RWPE2 (cell line): ENCODE data around the gene DLG1.
A peak's percentile ranks its signal among the peaks of the same experiment; 100 is the strongest.

Source experiments
- ATAC-seq: fragments of 200-7000 bp; cut with Tn5 transposase; 3 replicates; pipeline ENCODE4 v1.9.1; 2021; ENCODE audit warnings: low read depth
- DNase-seq: peaks from one replicate; pipeline ENCODE4 v3.0.0-alpha.2; 2020; ENCODE audit warnings: low spot score
- H3K27ac ChIP-seq: fragments of 450-650 bp; 2 replicates; pipeline ENCODE4 v1.5.1; 2017; ENCODE audit warnings: mild to moderate bottlenecking; ENCODE audit not compliant: poor library complexity, severe bottlenecking
- H3K27me3 ChIP-seq: fragments of 250-450 bp; sonication (Bioruptor Pico); 2 replicates; pipeline ENCODE4 v1.5.1; 2021; ENCODE audit warnings: mild to moderate bottlenecking, moderate library complexity; ENCODE audit not compliant: insufficient read depth, poor library complexity, severe bottlenecking
- H3K36me3 ChIP-seq: fragments of 250-450 bp; sonication (Bioruptor Pico); 2 replicates; pipeline ENCODE4 v1.5.1; 2020; ENCODE audit warnings: low read depth, mild to moderate bottlenecking, moderate library complexity
- H3K4me1 ChIP-seq: fragments of 250-450 bp; sonication (Bioruptor Pico); 2 replicates; pipeline ENCODE4 v1.5.1; 2021; ENCODE audit warnings: mild to moderate bottlenecking, moderate library complexity; ENCODE audit not compliant: insufficient read depth, poor library complexity, severe bottlenecking
- H3K4me3 ChIP-seq: fragments of 250-450 bp; sonication (Bioruptor Pico); 2 replicates; pipeline ENCODE4 v1.5.1; 2021; ENCODE audit warnings: mild to moderate bottlenecking, moderate library complexity; ENCODE audit not compliant: severe bottlenecking
- H3K9me3 ChIP-seq: fragments of 250-450 bp; sonication (Bioruptor Pico); 2 replicates; pipeline ENCODE4 v1.5.1; 2021; ENCODE audit warnings: mild to moderate bottlenecking, moderate library complexity; ENCODE audit not compliant: severe bottlenecking
- TF ChIP-seq, protein P1 (sequence below): fragments of 450-650 bp; IDR thresholded peaks from one replicate; pipeline ENCODE4 v1.5.1; 2017; ENCODE audit warnings: mild to moderate bottlenecking, moderate library complexity; ENCODE audit not compliant: poor library complexity, severe bottlenecking

DLG1 gene

DNA sequence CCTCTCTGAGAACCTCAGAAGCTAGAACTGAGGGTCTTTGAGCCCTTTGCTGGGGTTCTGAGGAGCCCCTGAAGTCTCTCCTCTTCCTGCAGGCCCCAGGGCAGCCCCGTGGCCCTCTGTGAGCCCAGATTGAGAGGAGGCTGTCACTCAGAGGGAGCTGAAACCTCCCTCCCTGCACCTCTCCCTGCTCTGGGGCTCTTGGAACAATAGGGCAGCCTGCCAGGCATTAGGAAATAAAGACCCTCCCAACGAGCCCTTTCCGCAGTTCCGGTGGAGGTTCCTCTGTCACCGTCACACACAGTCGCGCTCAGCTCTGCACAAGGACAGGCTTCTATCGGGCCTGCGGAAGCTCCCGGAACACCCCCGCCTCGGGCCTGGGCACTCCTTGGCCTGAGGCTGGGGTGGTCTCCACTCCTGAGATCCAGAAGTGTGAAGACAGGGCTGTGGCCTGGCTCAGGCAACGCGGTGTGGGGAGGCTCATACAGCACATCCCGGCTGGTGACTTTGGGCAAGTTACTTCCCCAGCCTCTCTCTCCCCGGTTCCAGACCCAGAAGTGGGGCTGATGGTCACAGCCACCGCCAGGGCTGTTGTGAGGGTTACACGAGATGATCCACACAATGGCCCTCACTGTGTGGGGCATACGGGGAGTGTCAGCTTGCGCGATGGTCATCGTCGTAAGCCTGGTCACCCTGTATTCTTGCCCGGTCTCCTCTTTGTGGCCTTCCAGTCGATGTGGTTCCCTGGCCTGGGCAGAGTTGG is 286.5 kb downstream of the DLG1 start:
- no peaks in the 10 kb centered on the region for H3K27me3 ChIP-seq
- TF ChIP-seq, protein P1, sequence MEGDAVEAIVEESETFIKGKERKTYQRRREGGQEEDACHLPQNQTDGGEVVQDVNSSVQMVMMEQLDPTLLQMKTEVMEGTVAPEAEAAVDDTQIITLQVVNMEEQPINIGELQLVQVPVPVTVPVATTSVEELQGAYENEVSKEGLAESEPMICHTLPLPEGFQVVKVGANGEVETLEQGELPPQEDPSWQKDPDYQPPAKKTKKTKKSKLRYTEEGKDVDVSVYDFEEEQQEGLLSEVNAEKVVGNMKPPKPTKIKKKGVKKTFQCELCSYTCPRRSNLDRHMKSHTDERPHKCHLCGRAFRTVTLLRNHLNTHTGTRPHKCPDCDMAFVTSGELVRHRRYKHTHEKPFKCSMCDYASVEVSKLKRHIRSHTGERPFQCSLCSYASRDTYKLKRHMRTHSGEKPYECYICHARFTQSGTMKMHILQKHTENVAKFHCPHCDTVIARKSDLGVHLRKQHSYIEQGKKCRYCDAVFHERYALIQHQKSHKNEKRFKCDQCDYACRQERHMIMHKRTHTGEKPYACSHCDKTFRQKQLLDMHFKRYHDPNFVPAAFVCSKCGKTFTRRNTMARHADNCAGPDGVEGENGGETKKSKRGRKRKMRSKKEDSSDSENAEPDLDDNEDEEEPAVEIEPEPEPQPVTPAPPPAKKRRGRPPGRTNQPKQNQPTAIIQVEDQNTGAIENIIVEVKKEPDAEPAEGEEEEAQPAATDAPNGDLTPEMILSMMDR, result no peak
- H3K27ac ChIP-seq, result no peak overlapping the region
- no peaks in the 10 kb centered on the region for H3K9me3 ChIP-seq
- H3K36me3 ChIP-seq, result no peaks in the 10 kb centered on the region
- H3K4me3 ChIP-seq, result no peak overlapping the region
- ATAC-seq, result no peak
- no peaks in the 10 kb centered on the region for H3K4me1 ChIP-seq
- peak; percentile 44 for DNase-seq

DNA sequence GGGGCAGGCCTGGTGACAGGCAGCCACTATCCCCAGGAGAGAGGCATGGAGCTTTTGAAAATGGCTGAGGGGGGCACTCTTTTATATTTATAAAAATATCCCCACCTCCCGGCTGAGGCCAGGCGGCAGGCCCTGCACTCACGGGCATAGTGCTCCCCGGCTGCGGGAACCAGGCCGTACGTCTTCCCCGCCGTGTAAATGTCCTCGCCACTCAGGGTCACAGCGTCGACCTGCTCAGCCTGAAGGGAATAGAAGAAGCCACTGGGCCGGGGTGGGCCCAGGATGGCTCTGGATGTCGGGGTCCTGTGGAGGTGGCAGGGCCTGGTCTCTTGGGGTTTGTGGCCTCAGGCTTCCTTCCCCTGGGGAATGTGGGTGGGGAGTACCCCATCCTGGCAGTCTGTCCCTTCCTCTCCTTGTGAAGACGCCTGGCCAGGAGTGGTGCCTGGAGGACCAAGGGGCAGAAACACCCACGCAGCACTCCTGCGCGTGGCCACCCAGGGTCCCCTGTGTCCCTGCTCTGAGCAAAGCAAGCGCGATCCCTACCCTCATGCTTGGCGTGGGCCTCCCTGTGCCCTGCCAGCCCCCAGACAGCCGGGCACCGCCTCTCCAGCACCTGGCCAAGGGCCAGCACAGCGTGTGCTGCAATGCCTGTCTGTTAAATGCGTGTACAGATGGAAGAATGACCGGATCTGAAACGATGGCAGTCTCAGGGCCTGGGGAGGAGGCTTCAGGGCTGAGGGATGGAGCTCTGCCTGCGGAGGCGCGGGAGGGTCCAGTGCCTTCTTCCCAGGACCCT is 287.7 kb downstream of the DLG1 start:
- H3K4me3 ChIP-seq, result no peak overlapping the region
- H3K27ac ChIP-seq, result no peak overlapping the region
- ATAC-seq (no peak), DNase-seq (peak; percentile 46)
- H3K36me3 ChIP-seq, result no peaks in the 10 kb centered on the region
- H3K4me1 ChIP-seq, result no peaks in the 10 kb centered on the region
- TF ChIP-seq, protein P1, result no peak
- H3K27me3 ChIP-seq, result no peaks in the 10 kb centered on the region
- H3K9me3 ChIP-seq, result no peaks in the 10 kb centered on the region

DNA sequence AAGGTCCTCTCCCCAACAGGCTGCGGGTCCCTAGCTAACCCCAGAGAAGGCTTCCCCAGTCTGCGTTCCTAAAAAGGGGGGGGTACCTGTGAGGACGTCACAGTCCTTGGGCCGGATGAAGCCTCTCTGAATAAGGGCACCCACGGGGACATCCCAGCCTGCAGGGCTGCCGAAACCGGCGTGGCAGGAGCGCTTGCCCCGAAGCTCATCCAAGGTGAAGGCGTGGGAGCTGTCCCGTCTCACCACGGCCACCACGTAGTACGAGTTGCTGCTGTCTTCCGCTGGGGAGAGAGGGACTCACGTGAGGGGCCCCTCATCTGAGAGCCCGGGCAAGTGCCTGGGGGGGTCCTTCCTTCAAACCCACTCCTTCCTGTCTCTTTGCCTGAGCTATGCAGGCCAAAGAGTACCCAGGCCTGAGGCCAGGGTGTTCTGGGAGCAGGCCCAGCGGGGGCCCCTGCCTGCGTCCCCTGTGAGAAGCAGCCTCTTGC is 288.8 kb downstream of the DLG1 start:
- TF ChIP-seq, protein P1, result no peak

DNA sequence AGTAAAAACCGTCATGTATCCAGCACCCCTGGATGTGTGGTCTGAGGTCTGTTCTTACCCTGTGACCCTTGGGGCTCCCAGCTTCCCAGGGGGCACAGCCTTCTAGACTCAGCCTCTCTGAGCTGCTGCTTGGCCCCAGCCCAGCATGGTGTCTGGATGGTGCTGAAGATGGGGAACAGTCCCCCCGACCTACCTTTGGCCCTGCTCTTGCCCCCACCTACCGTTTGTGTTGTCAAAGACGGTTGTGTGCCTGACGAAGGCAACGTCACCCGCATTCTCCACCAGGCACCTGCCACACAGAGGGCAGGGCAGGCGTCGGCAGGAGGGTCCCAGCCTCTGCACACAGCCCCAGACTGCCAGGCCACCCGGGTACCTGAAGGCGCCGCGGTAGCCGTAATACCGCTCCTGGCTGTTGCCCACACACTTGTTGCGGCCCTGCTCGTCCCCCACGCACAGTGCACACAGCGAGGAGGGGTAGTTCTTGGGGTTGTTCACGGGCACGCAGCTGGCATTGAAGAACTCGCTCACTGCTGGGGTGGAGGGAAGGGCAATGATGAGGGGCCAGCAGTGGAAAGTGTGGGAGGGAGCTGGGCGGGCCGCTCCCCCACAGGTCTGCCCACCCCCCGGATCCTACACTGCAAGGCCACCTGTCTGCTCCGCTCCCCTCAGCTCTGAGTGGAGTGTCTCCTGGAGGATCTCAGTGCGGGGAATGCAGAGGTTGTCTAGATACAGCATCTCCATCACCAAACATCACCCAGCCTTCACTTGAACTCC is 289.8 kb downstream of the DLG1 start:
- Histone ChIP-seq H3K4me3 (no peak overlapping the region), H3K27ac (no peak overlapping the region), H3K36me3 (0 out of 2 replicates have a peak, but pooled peaks cover 8% of the 10 kb centered on the region), H3K9me3 (no peaks in the 10 kb centered on the region), H3K27me3 (no peaks in the 10 kb centered on the region), H3K4me1 (no peaks in the 10 kb centered on the region)
- ATAC-seq, result no peak
- DNase-seq, result peak; percentile 44
- TF ChIP-seq, protein P1, result no peak

More for the DNA sequence above, 288.8 kb downstream of the DLG1 start:
- ATAC-seq, result no peak
- Histone ChIP-seq H3K4me1 (no peaks in the 10 kb centered on the region), H3K27me3 (no peaks in the 10 kb centered on the region), H3K4me3 (no peak overlapping the region), H3K27ac (no peak overlapping the region), H3K9me3 (no peaks in the 10 kb centered on the region), H3K36me3 (0 out of 2 replicates have a peak, but pooled peaks cover 6% of the 10 kb centered on the region)
- DNase-seq, result peak; percentile 49
